Activated CD8-positive, alpha-beta memory T cell treated with anti-CD3 and anti-CD28 coated beads, Interleukin-2, amount 50 U/mL, for 24 hours (primary cell): Measurements from ENCODE around the gene CNTFR.

Experiments used
- DNase-seq: peaks from one replicate; pipeline ENCODE4 v3.0.0-alpha.2; 2020; ENCODE audit errors: extremely low read depth

Gene CNTFR

DNA sequence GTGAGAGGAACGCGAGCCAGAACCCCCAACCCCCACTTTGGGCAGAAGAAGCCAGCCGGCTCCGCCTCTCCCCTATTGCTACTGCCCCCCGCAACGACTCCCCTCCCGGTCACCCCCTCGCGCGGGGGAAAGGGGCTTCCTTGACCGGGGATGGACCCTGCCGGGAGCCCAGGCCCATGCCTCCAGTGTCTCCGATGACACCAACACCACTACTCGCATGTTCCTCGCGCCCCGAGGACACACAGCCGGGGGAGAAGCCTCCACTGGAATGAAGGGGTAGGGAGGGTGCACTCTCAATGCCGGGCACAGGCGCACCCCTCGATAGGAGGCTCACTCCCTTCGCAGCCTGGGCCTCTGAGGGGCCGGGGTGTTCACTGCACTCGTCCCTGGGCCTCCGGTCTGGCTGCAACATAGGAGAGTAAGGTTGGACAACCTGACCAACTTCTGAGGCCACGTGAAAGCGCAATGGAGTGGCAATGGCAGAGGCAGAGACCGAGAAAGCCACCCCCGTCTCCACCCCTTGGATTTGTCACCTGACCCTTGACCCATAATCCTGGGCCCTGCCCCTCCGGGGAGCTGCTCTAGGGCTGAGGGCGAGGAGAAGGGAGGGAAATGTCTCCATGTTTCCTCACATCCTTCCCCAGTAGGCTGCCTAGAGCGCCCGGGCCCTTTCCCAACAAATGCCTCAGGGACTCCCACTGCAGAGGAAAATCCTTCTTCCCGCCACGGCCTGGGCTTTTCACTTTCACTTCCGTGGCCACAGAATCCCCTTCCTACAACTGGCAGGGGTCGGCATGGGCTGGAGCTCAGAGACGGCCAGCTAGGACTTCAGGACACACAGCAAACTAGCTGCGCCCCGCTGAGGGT, 1.1 kb upstream of the CNTFR start:
- DNase-seq: no peak

DNA sequence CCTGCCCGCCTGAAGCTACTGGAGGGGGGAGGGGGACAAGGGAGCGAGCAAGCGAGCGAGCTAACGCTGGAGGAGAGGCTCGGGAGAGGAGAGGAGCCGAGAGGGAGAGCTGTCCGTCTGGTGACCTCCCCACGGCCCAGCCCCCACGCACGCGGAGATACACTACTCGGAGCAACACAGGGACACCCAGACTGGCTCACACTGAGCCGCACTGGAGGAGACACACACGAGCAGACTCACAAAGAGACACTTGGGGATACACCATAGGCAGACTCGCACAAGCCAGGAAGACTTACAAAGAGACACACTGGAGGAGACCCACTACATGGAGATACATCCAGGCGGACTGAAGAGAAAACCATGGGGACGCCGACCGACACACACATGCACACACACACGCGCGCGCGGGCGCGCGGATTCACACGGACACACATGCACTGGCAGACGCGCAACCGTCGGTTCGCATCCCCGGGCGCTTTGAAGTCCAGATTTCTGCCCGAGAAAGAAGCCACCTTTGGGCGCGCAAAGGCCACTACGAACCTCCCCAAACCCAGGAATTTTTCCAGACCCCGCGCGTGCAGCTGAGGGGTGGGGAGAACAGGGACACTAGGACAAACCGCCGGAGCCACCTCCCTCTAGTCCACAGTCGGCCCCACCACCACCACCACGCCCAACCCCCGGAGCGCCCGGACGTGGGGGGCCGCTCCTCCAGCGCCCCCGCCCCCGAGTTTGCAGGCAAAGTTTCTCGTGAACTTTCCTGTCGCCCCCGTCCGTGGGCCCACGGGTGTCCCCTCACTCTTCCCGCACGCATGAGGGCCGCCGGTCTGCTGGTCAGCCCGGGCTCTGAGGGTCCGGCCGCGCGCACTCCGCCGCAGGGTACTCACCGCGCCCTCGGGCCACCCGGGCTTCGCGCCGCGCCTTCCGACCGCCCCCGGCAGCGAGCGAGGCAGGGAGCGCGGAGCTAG, 571 bp downstream of the CNTFR start:
- no peak for DNase-seq

DNA sequence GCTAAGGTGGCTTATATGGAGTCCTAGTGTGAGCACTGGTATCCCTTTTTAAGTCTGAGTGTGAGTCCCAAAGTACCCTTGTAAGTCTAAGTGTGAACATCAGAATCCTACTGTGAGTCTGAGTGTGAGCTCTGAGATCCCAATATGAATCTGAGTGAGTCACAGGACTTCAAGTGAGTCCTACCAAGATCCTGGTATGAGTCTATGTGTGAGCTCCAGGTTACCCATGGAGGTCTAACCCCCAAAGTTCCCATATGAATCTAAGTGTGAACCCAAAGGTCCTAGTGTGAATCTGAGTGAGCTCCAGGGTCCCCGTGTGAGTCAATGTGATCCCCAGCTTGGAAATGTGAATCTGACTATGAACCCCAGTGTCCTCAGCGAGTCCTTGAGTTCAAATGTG, 2.3 kb downstream of the CNTFR start:
- DNase-seq: no peak

DNA sequence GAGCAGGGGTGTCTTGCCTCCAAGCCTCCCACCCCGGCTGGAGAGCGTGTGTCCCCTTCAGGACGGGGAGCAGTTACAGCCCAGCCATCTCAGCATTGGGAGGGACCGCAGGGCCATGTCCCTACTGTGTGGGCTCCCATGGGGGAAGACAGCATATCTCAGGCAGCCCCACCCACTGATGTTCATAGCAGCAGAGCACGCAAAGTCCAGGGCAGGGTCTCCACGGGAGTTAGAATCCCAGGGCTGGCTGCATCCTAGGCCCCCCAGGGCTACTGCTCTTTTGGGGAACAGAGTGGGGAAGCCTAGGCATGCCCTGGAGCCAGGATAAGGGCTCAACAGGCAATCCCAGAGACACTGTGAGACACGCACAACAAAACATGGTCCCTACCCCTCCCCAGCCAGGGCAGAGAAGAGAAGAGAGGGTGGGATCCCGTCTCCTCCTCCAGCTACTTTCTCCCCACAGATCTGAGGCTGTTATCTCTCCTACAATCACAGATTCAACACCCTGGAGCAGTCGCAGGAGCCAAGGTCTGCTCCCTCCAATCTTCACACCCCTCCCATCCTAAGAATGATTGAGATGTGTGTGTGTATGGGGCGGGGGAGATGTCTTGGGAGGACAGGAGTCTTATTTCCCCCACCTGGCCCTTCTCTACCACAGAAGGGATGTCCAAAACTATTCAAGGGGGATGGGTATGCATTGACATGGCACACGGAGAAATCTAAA, 3.4 kb downstream of the CNTFR start:
- no peak for DNase-seq

DNA sequence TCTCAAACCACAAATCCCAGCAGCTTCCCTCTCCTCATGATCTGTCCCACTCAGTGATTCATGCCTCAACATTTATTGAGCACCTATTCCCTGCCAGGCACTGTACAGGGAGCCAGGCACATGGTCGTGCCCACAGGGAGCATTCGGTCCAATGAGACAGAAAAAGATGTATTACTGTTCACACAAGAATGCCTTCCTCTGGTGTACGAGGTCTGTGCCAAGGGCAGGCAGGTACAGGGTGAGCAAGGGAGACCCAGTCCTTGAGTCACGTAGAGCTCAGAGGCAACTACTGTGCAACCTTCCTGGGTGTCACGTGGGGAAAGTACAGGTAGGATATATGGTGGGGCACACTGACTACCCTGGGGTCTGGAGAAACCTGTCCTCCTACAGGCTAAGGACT, 4.6 kb downstream of the CNTFR start:
- DNase-seq: no peak

DNA sequence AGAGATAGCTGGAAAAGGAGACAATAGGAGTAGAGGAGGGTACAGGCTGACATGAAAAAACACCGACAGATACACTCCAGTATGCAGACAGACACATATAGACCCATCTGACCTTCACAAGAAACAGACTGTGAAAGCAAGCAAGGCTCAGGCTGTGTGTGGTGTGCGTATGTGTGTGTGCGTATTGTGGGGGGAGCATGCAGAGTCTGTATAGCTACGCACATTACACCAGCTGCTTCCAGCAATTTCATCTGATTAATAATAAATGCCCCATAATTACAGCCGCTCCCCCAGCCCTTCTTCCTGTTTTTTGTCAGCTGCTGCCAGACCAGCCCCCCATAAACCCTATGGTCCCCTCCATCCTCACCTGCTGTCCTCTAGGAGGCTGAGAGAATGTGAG, 6.7 kb downstream of the CNTFR start:
- DNase-seq: no peak

DNA sequence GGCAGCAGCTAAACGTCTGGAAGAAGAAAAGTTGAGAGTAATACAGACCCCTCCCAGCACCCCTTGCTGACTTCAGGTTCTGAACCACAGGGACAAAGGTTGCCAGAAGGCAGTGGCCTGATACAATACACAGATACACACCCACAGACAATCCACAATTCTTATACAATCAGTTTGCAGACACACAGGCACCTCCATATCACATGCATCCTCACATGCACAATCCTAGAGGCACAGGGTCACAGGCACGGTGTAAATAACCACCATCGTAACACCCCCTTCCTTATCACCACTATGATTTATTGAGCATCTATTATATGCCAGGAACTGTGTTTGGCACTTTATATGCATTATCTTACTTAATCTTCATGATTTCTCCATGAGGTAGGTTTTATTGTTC, 8.2 kb downstream of the CNTFR start:
- DNase-seq: no peak

DNA sequence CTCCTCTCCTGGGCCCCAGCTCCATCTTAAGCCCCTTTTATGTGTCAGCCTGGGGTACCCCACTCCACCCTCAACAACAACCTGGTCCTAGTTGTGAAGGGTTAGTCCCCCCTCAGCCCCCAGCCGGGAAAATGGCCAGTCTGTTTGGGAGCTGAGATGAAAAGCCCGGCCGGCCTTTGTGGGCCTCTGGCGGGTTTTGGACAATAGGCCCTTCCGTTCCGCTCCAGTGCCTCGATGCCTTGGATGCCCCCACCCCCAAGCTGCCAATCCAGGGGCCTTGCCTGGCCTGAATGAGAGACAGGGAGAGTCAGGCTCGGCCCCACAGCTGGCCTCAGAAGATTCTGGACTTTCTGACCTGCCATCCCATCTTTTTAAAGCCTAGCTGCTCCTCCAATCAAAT, 9.2 kb downstream of the CNTFR start:
- no peak for DNase-seq

DNA sequence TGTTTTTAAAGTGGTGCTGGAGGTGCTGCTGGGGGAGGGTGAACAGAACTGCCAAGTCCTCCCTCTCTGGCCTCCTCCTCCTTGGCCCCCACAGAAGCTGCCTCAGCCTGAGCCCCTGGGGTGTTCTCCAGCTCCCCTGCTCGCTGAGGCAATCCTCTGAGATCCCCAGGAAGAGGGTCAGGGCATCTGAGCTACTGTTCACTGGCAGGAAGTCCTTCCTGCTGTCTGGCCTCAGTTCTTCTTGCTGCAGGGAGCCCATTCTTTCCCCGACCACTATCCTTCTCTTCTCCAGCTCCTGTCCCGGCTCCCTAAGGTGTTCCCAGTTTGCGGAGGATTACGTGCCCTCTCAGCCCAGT, 9.7 kb downstream of the CNTFR start:
- no peak for DNase-seq

DNA sequence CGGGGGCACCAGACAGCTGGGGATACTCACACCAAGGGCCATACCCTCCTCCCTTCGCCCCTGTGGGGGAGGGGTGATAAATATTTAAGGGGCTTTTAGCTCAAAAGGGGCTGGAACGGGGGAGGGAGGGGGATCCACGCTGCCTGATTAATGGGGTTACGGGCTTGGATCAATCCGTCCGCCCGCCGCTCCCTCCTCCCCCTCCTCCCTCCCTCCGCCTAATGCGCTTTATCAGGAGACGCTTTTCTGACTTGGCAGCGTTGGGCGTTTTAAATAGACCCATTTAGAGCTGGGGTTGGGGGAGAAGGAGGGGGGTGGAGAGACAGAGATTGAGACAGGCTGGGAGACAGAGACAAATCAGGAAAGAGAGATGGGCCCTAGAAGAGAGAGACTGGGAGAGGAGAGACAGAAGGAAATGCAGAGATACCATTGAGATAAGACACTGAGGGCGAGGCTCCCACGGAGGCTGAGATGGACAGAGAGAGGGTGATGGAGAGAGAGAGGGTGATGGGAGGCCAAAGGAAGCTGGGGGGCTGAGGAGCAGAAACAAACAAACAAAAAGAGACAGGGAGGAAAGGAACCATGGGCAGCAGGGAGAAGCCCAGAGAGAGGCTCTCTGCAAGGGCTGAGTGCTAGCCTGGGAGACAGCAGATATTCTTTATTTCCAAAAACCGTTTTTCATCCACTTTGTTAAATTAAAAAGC, 10.3 kb downstream of the CNTFR start:
- no peak for DNase-seq

DNA sequence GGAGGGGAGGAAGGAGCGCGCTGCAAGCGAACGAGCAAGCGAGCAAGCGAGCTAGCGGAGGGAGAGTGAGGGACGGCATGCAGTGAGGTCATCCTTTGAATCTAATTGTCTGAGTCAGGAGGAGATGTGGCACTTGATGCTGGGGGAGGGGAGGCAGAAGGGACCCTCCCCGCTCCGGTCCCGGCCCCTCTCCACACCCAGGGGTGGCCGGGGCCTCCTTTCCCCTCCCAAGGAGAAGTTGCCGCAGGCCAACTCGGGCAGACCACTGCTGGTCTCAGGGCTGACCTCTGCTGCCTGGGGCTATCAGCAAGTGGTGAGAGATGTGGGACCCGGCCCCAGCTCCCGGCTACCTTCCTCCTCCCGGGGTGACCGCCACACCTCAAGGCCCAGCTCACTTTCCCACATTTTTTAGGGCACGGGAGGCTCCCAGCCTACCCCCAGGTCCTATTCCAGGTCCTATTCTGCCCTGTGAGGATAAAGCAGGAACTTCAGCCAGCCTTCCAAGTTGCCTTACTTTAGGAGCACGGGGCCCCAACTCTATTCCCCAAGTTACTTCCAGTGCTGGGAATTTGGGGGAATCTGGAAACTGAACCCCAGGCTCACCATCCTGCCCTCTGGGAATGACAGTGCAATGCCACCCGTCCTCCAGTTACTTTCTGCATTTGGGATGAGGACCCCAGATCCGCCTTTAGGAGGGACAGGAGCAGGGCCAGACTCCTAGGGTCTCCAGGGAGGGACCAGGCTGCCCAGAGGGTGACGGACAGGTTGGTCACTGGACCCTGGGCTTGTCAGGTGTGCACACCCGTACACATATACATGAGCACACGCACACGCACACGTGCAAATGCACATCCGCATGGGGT, 11.1 kb downstream of the CNTFR start:
- DNase-seq: no peak

DNA sequence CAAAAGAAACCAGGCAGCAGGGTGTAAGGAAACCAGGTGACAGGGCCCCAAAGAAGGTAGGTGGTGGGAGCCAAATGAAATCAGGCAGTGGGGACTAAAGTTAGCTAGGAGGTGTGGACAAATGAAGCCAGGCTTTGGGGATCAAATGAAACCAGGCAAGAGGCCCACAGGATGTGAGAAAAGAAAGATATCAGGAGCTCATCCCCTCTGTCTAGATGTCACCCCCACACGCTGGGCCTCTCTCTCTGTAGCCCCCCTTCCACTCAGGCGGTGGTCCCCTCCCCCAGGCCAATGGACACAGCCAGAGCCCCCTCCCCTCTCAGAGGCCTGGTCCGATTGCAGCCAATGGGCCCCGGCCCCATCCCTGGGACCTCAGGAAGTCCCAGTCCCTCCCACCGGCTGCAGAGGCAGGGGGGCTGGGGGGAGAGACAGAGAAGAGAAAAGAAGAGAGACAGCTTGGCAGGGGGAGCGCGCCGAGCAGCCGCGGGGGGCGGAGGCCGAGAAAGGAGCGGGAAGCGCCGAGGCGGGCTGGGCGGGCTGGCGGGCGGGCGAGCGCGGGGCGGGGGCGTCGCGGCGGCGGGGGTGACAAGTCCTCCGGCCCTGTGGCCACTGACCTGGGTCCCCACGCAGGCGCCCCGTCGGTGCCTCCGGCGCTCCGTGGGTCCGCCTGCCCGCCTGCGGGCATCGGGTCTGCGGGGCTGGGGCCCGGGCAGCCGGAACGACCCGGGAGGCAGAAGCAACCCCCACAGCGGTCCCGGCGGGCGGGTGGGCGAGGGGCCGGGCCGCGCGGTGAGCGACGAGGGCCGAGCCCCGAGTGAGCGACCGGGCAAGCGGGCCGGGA, 11.9 kb downstream of the CNTFR start:
- no peak for DNase-seq

DNA sequence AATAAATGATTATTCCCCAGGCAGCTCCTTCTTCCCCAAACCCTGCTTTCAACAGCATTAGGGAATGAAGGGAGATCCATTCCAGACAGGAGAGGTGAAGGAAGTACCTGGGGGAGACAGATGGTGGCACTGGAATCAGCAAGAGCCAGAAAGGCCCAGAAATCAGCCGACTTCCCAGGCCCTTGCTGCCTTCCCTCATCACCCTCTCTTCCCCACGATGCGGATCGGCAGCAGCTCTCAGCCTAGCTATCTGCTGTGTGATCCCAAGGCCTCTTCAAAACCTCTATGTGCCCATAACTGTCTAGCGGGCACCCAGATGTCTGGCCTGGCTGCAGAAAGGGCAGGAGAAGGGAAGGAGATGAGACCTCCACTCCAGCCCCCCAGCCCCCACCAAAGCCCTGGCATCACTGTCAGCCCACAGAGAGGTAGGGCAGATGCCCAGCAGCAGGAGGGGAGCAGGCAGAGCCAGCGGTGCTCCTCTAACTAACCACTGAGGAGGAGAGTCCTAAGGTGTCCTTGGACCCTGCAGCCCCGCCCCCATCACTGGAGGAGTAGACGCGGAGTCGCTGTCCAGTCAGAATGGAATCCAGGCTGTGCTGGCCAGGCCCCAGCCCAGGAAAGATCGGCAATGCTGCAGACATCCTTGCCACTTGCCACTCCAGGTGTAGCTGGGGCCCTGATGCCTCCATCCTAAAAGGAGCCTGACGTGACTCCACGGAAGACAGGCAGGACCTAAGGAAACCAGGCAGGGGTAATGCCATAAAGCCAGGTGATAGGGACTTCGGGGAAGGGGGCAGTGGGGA, 12.7 kb downstream of the CNTFR start:
- no peak for DNase-seq

DNA sequence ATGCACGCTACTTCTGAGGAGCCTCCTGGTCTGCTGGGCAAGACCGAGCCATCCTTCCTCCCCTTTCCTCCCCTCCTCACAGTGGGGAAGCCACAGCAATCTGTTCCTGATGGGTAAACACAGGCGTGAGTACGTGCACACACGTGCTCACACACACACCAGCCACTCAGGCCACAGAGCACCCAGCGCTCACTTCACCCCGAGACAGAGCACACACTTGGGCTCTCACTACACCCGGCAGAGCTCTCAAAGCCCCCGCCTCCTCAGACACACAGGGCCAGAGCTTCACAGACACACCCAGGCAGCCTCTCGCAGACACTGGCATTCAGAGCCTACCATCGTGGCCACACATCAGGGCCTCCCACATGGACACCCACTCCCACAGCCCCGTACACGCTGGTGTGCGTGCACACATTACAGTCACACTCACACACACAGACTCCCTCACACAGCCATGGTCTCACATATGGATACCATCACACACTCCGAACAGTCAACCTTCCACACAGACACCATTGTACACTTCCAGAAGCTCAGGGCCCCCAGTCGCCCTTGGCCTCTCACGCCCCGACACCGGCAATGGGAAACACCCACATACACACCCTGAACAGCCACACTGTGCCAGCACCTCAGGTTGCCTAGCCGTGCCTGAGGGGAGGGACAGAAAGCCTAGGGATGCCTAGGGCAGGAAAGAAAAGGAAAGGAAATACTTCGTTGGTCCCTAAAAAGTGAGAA, 13.5 kb downstream of the CNTFR start:
- no peak for DNase-seq

DNA sequence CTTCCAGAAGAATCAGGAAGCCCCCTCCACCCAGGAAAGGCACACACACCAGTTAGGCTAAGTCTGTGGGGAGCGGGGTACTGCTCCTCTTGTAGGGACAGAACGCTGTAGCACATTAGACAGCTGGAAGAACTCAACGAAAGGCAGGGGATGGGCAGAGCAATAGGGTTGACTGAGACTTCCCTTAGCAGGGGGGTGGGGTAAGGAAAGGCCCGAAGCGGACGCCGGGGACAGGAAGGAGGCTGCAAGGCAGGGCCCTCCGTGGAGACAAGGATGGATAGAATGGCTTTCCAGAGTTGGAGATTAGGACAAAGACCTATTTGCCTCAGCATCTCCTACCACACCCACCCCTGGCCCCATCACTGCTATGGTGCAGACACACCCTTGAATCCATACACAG, 14.3 kb downstream of the CNTFR start:
- DNase-seq: no peak

DNA sequence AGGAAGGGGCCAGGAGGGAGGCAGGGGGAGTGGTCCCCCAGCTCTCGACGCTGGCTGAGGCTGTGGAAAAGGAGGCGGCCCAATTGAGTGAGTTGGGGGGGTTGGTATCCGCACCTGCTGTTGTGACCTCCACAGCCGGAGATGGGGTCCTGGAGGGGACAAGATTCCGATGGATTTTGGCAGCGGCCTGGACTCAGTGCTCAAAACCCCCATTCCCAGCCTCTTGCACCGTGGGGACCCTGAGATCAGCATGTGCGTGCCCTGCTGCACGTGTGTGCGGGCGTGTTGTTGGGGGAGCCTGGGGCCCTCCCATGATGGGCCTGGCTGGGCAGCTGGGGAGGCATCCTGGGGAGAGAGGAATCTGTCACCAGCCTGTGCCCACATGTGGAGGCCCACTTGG, 15.0 kb downstream of the CNTFR start:
- no peak for DNase-seq

DNA sequence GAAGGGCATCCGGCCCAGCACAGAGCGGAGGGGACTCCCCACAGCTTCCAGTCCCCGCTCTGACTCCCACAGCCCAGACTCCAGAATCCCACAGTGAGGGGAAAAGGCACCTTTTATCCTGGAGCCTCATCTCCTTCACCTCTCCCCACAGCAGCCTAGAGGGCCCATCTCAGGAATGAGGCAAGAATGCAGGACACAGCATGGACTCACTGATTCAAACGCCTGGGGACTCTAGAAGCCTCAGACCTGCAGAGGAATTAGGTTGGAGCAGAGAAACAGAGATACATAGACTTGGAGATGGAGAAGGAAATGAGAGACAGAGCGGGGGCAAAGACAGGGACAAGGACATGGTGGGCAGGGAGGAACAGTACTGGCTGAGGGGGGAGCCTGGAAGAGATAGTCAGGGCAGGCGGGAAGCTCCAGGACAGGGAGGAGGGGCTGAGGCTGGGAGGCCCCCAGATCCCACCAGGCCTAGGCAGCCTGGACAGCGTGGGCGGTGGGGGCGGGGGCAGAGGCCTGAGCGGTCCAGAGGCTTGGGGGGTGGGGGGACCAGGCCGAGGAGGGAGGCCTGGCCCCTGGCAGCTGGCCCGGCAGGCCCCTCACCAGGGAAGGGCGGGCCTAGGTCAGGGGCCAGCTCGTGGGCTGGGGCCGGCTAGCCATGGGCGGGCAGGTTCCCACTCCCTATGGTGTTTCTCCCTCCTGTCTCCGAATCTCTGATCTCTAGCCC, 15.8 kb downstream of the CNTFR start:
- DNase-seq: no peak

DNA sequence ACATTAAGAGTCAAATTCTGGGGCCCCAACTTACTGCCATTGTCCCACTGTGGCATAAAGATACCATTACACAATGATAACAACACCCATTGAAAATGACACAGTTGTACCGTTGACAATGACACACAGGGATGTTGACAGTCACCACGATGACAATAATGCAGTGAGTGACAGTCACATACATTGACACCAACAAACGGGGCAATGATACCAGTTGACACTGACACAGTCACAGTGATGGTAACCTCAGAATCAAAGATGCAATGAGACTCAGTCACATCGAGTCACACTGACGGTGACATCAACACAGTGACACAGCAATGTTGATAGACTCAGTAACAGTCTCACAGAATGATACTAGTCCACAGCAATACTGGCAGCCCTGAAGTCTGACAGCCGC, 16.9 kb downstream of the CNTFR start:
- no peak for DNase-seq
